ENCODE data around the gene PKIB.
"Not testable (repeated sequence)": the region's sequence is repeated elsewhere in the genome, so short reads cannot be mapped to it uniquely, and the experiment has no call there.

Gene PKIB

GRCh38 chr6:122712448-122713137 lies 102.4 kb downstream of the PKIB start:
- peak; percentile 24 to 38 for DNase-seq

DNA sequence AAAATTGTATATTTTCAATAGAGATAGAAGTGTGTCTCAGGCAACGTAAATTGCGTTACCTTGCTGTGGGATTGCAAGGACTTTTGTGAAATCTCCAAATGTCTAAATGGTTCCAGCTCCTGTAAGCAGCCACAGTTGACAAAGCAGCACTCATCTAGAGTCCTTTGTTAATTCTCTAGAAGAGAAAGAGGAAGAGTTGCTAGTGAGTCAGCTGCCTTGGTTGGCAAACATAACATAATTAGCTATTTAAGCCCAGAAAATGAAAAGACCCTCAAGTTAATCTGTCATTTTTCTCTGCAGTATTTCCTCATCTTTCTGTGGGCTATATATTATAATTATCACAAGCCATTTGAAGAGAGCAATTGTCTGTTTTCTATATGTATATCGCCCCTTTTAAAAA lies 102.9 kb downstream of the PKIB start:
- peak; percentile 81 to 89 for DNase-seq

GRCh38 chr6:122714059-122714458 lies 103.9 kb downstream of the PKIB start:
- DNase-seq: no peak

DNA sequence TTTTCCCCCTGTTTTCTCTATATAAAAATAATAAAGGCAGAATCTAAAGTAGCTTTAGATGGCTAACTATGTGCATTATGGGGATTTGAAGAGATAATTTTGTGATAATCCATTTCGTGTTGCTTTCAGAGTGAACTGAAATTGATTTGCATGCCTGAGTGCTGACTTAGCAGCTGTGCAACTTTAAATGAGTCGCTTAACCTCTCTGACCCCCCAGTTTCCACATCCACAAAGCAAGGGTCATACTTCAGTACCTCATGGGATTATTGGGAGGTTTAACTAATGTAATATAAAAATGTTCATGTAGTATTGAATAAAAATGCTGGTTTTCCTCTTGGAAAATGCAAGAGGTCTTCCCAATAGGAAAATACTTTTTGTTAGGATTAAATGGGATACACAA lies 105.5 kb downstream of the PKIB start:
- DNase-seq: no peak

- DNase-seq: peak; percentile 75 to 76
Observed at GRCh38 chr6:122717350-122717749, 107.1 kb downstream of the PKIB start.

DNA sequence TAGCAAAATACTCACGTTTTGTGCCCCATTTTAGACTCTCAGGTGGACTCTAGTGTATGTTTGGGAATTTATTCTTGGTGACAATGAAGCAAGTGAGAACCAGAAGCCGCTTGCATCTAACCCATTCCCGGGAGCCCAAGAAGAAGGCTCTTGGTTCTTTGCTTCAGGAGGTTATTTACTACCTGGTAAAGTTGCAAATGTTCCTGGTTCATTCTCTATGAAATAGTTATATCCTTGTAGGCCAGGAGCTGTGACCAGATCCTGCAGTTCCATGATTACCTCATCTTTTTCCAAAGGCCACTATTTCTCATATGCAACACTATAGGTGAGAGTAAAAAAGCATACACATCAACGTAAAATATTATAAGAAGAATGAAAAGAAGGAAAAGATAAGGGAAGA lies 108.4 kb downstream of the PKIB start:
- no peak for DNase-seq

DNA sequence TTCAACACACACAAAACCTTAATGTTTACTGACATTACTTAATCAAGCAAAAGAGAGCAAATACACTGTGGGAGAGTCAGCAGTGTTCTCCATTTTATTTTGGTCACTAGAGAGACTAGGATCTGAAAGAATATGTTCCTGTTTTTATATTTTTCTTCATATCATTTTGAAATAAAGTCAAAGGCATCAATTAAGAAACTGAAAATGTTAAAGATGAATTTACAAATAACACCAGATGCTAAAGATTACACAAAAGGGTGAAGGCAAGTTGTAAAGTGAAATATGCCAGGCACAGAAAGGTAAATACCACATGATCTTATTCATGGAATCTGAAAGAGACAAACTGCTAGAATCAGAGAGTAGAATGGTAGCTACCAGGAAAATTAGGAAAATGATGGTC lies 109.0 kb downstream of the PKIB start:
- DNase-seq: peak in 1 of 2 donors; percentile 38

GRCh38 chr6:122722746-122723145 lies 112.5 kb downstream of the PKIB start:
- DNase-seq: peak in 1 of 2 donors; percentile 4

DNA sequence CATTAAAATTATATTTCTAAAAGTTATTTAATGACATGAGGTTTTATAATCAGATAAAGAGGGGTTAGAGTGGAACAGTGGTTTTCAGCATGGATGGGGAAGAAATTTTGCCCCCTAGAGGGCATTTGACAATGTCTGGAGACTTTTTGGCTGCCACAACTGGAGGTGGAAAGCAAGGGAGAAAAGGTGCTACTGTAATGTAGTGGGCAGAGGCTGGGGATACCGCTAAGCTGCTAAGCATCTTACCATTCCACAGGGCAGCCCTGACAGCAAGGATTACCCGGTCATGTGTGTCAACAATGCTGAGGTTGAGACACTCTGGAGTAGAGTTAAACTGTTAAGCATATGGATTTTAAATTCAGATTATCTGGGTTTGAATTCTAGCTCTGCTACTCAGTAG lies 116.4 kb downstream of the PKIB start:
- peak; percentile 24 to 31 for DNase-seq

GRCh38 chr6:122727244-122727643 lies 117.0 kb downstream of the PKIB start:
- DNase-seq: no peak

DNA sequence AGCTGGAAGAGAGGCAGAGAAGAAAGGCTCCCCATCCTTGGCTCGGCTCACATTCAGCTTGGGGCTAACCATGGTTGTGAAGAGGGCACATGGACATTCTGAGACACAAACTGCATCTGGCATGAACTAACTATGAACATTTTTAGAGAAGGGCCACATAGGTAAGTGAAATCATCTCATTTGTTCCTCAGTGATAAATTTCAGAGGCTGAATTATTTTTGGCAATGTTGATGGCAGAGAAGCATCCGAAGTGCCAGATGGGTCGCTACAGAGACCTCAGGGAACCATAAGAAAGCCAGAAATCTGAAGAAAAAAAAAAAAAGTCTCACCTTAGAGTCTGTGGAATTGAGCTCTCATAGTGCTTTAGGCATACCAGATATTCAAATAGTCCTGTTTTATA lies 120.1 kb downstream of the PKIB start:
- no peak for DNase-seq

- peak; percentile 37 to 38 for DNase-seq
Observed at GRCh38 chr6:122730775-122731386, 120.7 kb downstream of the PKIB start.

GRCh38 chr6:122733259-122733658 lies 123.1 kb downstream of the PKIB start:
- no peak for DNase-seq

DNA sequence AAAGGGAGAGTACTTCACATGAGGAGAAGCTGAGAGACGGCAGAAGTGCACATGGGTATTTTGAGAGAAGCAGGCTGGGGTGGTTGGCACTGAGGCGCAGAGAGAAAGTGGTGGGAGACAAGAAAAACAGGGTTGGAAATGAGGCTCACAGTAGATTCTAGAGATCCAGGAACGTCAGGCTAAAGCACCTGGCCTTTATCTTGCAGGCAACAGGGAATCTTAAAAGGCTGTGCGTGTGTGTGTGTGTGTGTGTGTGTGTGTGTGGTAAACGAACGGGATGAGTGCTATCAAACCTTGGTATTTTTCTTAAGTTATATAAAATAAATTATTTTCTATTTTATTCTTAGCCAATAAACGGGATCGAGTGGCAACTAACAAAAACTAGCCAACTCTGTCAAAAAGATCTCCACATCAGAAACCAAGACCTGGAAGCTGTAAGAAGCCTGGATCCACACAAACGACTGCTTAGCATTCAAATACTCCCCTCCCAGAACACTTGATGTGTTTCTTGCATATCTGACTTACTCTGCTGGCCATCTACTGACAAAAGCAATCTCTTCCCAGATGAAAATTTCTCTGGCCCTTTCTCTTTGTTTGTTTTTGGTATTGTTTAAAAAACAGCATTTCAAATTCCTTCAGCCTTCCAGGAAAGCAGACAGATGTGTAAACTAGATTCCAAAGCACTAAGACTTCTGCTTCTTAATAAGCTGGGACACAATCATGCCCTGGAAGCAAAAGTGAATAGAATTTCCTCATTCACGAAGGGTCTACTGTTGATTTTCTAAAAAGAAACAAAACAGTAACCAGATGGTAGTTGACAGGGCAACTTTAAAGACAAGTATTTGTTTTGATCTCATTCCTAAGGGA lies 124.6 kb downstream of the PKIB start:
- no peak for DNase-seq

- DNase-seq: no peak
Observed at GRCh38 chr6:122735582-122735981, 125.4 kb downstream of the PKIB start.

DNA sequence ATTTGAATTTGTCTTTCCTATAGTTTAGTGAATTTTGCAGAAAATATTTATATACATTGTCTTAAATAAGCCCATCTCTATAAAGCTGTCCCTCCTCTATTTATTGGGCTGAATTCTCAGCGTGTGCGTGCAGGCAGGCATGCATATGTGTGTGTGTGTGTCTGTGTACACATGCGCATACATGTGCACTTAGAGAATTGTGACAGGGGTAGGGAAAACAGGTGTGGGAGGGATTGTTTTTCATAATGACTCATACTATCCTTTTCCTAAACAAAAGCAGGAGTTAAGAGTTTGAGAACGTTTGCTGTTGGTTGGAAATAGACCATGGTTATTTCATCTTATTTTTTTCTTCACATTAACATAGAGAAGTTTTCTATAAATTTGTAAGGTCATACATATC lies 126.0 kb downstream of the PKIB start:
- no peak for DNase-seq

- no peak for DNase-seq
Observed at GRCh38 chr6:122736616-122737015, 126.4 kb downstream of the PKIB start.

DNA sequence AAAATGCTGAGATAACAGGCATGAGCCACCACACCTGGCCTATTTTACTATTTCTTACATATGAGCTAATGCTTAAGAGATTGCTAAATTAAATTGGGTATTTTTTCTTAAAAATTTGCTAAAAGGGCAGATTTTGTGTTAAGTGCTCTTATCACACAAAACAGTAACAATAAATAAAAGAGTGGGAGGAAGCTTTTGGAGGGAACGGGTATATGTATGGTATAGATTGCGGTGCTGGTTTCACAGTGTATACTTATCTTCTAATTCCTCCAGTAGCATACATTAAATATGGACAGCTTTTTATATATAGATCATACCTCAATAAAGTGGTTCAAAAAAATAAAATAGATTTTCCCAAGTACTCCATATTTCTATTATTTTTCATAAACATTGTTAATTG lies 129.9 kb downstream of the PKIB start:
- DNase-seq: no peak

- DNase-seq: no peak
Observed at GRCh38 chr6:122740936-122741335, 130.7 kb downstream of the PKIB start.

DNA sequence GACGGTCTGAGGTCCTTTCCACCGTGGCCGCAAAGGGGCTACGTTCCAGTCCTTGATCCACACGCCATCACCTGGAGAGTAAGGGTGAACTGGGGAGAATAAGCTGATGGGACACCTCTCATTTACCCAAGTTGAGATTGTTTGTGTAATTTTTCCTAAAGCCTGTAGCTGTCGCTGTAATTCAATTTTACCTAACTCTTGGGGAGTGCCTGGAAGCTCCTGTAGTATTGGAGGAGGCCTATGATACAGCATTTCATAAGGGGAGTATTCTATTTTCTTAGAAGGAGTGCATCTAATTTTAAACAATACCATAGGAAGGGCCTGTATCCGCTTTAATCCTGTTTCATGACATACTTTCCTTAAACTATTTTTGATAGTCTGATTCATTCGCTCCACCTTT lies 134.0 kb downstream of the PKIB start:
- DNase-seq: peak; percentile 8 to 32

DNA sequence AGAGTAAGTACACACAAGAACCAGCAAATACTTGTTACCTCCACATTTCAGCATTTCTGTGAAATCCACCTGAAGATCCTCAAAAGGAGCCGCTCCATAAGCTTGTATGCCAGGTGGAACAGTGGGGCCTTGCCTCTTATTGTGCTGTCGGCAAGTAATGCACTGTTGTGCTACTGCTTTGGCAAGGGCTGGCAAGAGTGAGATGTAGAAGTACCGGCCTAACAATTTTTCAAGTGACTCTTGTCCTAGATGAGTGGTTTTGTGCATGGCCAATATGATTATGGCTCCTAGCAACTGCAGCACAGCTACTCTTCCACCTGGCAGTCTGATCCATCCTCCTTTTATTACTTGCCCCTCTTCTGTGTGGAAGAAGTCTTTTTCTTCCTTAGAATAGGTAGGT lies 134.7 kb downstream of the PKIB start:
- not testable (repeated sequence) for DNase-seq

DNA sequence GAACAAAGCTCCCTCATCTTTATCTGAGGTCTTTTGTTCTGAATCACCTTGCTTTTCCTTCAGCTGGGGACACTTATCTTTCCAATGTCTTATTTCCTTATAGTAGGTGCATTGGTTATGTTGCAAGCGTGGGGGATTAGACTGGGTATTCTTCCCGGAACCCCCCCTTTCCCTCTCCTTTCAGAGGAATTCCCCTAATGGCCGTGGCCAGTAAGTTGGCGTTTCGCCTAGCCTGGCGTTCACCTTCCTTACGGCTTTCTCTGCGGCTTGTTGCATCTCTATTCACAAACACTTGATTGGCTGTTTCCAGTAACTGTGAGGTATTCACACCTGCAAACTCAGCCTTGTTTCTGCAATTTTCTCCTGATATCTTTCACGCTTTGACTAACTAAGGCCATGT lies 136.5 kb downstream of the PKIB start:
- no peak for DNase-seq

DNA sequence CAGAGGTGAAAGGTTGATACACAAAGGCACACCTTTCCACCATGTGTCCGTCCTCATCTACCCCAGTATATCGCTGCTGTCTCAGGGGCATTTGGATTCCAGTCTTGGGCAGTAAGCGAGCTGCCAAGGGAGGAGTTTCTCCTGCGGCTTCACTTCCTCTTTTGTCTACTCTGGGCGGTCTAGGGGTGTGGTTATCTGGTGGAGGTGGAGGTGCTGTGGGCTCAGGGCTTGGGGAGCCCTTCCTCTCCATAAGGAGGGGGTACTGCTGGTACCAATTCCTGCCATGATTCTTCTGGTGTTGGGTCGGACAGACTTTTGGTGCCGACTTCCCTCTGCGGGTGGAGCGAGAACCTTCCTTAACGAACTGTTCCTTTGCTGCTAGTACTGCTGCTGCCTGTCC lies 137.4 kb downstream of the PKIB start:
- DNase-seq: peak; percentile 31 to 41

DNA sequence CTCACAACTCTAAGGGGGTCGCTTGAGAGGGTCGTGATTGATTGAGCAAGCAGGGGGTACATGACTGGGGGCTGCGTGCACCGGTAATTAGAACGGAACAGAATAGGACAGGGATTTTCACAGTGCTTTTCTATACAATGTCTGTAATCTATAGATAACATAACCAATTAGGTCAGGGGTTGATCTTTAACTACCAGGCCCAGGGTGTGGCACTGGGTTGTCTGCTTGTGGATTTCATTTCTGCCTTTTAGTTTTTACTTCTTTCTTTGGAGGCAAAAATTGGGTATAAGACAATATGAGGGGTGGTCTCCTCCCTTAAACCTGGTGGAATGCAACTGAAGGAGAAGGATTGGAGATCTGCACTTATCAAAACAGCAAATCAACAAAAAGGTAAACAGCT lies 138.7 kb downstream of the PKIB start:
- not testable (repeated sequence) for DNase-seq
